ENCODE measurements around the gene SIGLEC15.

The SIGLEC15 gene

GRCh38 chr18:45877403-45877802 lies 51.9 kb downstream of the SIGLEC15 start:
- no peak for DNase-seq (ENCODE audit: low read depth)
- TF ChIP-seq, protein P1, sequence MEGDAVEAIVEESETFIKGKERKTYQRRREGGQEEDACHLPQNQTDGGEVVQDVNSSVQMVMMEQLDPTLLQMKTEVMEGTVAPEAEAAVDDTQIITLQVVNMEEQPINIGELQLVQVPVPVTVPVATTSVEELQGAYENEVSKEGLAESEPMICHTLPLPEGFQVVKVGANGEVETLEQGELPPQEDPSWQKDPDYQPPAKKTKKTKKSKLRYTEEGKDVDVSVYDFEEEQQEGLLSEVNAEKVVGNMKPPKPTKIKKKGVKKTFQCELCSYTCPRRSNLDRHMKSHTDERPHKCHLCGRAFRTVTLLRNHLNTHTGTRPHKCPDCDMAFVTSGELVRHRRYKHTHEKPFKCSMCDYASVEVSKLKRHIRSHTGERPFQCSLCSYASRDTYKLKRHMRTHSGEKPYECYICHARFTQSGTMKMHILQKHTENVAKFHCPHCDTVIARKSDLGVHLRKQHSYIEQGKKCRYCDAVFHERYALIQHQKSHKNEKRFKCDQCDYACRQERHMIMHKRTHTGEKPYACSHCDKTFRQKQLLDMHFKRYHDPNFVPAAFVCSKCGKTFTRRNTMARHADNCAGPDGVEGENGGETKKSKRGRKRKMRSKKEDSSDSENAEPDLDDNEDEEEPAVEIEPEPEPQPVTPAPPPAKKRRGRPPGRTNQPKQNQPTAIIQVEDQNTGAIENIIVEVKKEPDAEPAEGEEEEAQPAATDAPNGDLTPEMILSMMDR (IDR thresholded peaks at IDR 0.05; ENCODE audit: low read length, missing control alignments): no peak
- no peak overlapping the region for H3K4me3 ChIP-seq (replicated peaks; ENCODE audit: low read depth, low read length)

GRCh38 chr18:45879681-45880655 lies 54.5 kb downstream of the SIGLEC15 start:
- DNase-seq (ENCODE audit: low read depth): peak; percentile 70
- H3K4me3 ChIP-seq (replicated peaks; ENCODE audit: low read depth, low read length): no peak overlapping the region
- TF ChIP-seq, protein P1 (IDR thresholded peaks at IDR 0.05; ENCODE audit: low read length, missing control alignments): peak; percentile 99

DNA sequence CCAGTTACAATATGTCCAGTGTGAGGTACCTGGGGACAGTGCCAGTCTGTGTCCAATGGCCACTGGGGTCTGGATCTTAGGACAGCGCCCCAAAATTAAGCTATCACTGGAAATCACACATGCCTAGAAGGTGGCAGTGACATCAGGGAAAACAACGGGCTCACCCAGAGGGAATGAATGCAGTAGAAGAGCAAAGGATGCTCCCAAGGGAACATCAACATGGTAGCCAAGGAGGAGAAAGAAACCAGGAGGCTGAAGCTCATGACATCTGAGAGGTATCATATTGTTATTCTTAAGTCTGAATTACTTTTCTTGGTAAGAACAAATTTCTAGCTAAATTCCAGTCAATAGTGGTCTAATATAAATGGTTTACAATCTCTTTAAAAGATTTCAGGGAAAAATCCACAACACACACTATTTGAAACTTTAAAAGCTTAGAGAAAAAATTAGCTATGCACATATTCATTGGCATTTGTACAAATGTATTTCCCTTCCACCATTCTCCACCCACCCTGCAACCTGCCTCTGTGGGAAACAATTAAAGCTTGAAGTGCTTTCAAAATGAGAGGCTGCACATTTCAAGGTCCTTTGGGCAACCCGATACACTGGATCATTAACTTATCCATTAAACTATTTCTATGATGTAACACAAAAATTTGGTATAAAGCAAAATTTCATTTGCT lies 55.5 kb downstream of the SIGLEC15 start:
- DNase-seq (ENCODE audit: low read depth): no peak
- no peak overlapping the region for H3K4me3 ChIP-seq (replicated peaks; ENCODE audit: low read depth, low read length)
- TF ChIP-seq, protein P1 (IDR thresholded peaks at IDR 0.05; ENCODE audit: low read length, missing control alignments): no peak

DNA sequence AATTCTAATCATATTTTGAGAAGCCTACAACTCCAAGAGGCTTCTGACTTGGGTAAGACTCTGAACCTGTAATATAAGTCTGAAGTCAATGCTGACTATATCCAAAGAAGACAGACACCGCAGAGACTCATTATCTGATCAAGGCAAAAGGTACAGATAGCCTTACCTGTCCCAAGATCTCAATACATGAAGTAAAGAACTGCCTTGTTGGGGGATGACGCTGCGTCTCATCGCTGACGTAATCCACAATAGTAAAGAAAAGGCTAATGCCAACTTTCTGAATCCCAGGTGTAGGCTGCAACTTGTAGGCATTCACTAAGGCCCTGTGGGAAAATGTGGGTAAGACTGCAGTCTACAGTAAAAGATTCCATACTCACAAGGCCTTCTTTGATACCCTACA lies 62.1 kb downstream of the SIGLEC15 start:
- no peak for DNase-seq (ENCODE audit: low read depth)
- no peak overlapping the region for H3K4me3 ChIP-seq (replicated peaks; ENCODE audit: low read depth, low read length)
- TF ChIP-seq, protein P1 (IDR thresholded peaks at IDR 0.05; ENCODE audit: low read length, missing control alignments): no peak

GRCh38 chr18:45889419-45890064 lies 64.1 kb downstream of the SIGLEC15 start:
- no peak for DNase-seq (ENCODE audit: low read depth)
- no peak overlapping the region for H3K4me3 ChIP-seq (replicated peaks; ENCODE audit: low read depth, low read length)
- TF ChIP-seq, protein P1 (IDR thresholded peaks at IDR 0.05; ENCODE audit: low read length, missing control alignments): no peak

DNA sequence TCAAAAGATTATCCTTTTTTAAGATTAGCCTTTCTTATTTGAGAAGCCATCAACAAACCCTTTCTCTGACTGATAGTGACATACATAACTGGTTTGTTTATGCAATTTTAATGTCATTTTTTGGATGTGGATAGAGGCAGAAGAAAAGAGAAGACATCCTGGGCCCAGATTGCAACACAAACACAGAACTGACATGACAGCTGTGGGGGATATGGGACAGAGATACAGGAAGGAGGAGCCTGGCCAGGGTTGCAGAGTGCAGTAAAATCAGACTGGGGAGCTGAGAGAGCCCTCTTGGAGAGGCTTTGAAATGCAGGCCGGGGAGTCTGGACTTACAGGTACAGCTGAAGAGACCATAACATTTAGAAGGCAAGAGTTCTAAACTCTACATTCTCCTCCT lies 65.1 kb downstream of the SIGLEC15 start:
- no peak overlapping the region for H3K4me3 ChIP-seq (replicated peaks; ENCODE audit: low read depth, low read length)
- DNase-seq (ENCODE audit: low read depth): no peak
- TF ChIP-seq, protein P1 (IDR thresholded peaks at IDR 0.05; ENCODE audit: low read length, missing control alignments): no peak
